Transverse colon (tissue), 4 donors: Measurements from ENCODE around the gene AOPEP.

Source experiments
- CTCF ChIP-seq, 5 experiments: fragments of 200-600 bp in 3 of 5; fragments of 450-650 bp in 2 of 5; sonication (generic) in 3 of 5; IDR thresholded peaks; 1 replicate in 2 of 5; 2 replicates in 3 of 5; pipeline ENCODE4 v1.5.1; 2016 to 2017; ENCODE audit warnings: antibody characterized with exemption in 5 of 5, inconsistent platforms in 3 of 5, mild to moderate bottlenecking in 2 of 5, moderate library complexity in 1 of 5
- POLR2AphosphoS5 ChIP-seq, 3 donors: sonication (generic); formaldehyde crosslinking; IDR thresholded peaks; one replicate each; pipeline ENCODE4 v1.6.1; 2016; ENCODE audit warnings: antibody characterized with exemption in 3 of 3

- TF ChIP-seq POLR2AphosphoS5 (IDR thresholded peaks at IDR 0.05) (no peak), CTCF (IDR thresholded peaks at IDR 0.05) (no peak)
Observed at GRCh38 chr9:94906181-94906580, 179.7 kb downstream of the AOPEP start.
